HepG2 (cell line): ENCODE data around the gene NODAL. TPM values are rescaled to one million over a fixed set of nuclear protein-coding genes. Genes with fewer than 3 reads are reported as not detected.
"Not testable (repeated sequence)": the region's sequence is repeated elsewhere in the genome, so short reads cannot be mapped to it uniquely, and the experiment has no call there.

Source experiments
- ATAC-seq: fragments of 200-7000 bp; cut with Tn5 transposase; 3 replicates; pipeline ENCODE4 v1.9.1; 2020; ENCODE audit warnings: mild to moderate bottlenecking, moderate library complexity
- BruUV-seq: library from RNA; stranded (reverse); fragments of 400-500 nt; replicated peaks from 2 replicates; lab custom pipeline; 2021; lab: Mats Ljungman, UMichigan
- CTCF ChIA-PET: fragments of 300-600 bp; formaldehyde crosslinking; extraction: SDS; loops from one replicate; lab custom pipeline; 2021; ENCODE audit warnings: low total read pairs, inconsistent platforms, low intra/inter-chr PET ratio; lab: Yijun Ruan, JAX
- POLR2A ChIA-PET: fragments of 350-600 bp; sonication (Branson Sonifier 250); formaldehyde crosslinking; loops from one replicate; lab custom pipeline; 2020; ENCODE audit warnings: antibody characterized with exemption, inconsistent platforms; lab: Yijun Ruan, JAX
- DNase-seq: peaks from one replicate; pipeline ENCODE4 v3.0.0-alpha.2; 2015; ENCODE audit warnings: low spot score
- FAIRE-seq: peaks from 3 replicates; lab custom pipeline; 2011; peaks lifted over from hg19 to GRCh38; lab: Jason Lieb, UNC
- H2AFZ ChIP-seq: one replicate; pipeline ENCODE4 v1.6.1; 2011; ENCODE audit warnings: low read length, inconsistent platforms
- H3K27ac ChIP-seq: fragments of 300-600 bp; 3 replicates; pipeline ENCODE4 v1.8.0; 2011; ENCODE audit warnings: mixed run types, mild to moderate bottlenecking, mixed read lengths, low read length, inconsistent platforms; ENCODE audit not compliant: insufficient read depth; ENCODE audit errors: extremely low read length
- H3K27me3 ChIP-seq, 2 experiments: fragments of 200-600 bp in 1 of 2; 2 replicates in 1 of 2; 3 replicates in 1 of 2; pipeline versions ENCODE4 v1.6.0 to v1.8.0; 2011; ENCODE audit warnings: low read length in 2 of 2, mild to moderate bottlenecking in 2 of 2, moderate library complexity in 2 of 2, inconsistent platforms in 1 of 2; ENCODE audit not compliant: insufficient read depth in 2 of 2, control insufficient read depth in 1 of 2
- H3K36me3 ChIP-seq, 2 experiments: fragments of 200-600 bp in 1 of 2; replicated peaks in 1 of 2; 2 replicates in 1 of 2; 3 replicates in 1 of 2; pipeline versions ENCODE4 v1.5.1 to v1.8.0; 2011; ENCODE audit warnings: low read length in 2 of 2, inconsistent platforms in 1 of 2; ENCODE audit not compliant: insufficient read depth in 2 of 2, control insufficient read depth in 1 of 2
- H3K4me1 ChIP-seq: 2 replicates; pipeline ENCODE4 v1.5.1; 2012; ENCODE audit warnings: low read length, inconsistent platforms; ENCODE audit not compliant: insufficient read depth
- H3K4me2 ChIP-seq: 2 replicates; pipeline ENCODE4 v1.6.0; 2011; ENCODE audit warnings: low read depth, low read length, inconsistent platforms
- H3K4me3 ChIP-seq, 3 experiments: fragments of 200-600 bp in 1 of 3; sonication (generic), shearing (Covaris generic) in 1 of 3; replicated peaks in 1 of 3; 2 replicates each; pipeline ENCODE4 v1.5.1; 2011 to 2016; ENCODE audit warnings: low read length in 3 of 3, inconsistent platforms in 2 of 3, low read depth in 2 of 3, mild to moderate bottlenecking in 2 of 3, control low read depth in 1 of 3, mixed read lengths in 1 of 3; ENCODE audit not compliant: insufficient read depth in 1 of 3
- H3K79me2 ChIP-seq: one replicate; pipeline ENCODE4 v1.6.1; 2011; ENCODE audit warnings: low read length, inconsistent platforms; ENCODE audit not compliant: insufficient read depth
- H3K9ac ChIP-seq: 2 replicates; pipeline ENCODE4 v1.6.0; 2011; ENCODE audit warnings: mild to moderate bottlenecking, low read depth, low read length, inconsistent platforms; ENCODE audit not compliant: insufficient read depth
- H3K9me3 ChIP-seq: 2 replicates; pipeline ENCODE4 v1.5.1; 2012; ENCODE audit warnings: mild to moderate bottlenecking, low read length
- H4K20me1 ChIP-seq: 2 replicates; pipeline ENCODE4 v1.6.0; 2011; ENCODE audit warnings: inconsistent platforms, mild to moderate bottlenecking, low read length, moderate library complexity; ENCODE audit not compliant: insufficient read depth
- ATF1 ChIP-seq: IDR thresholded peaks from 2 replicates; pipeline ENCODE4 v1.6.1; 2016; ENCODE audit warnings: mild to moderate bottlenecking, control low read depth
- BRF2 ChIP-seq: sonication (generic); formaldehyde crosslinking; IDR thresholded peaks from 2 replicates; pipeline ENCODE4 v1.8.1; 2022; ENCODE audit warnings: mild to moderate bottlenecking, missing genetic modification reagents
- CREB3 ChIP-seq: sonication (generic); formaldehyde crosslinking; IDR thresholded peaks from 2 replicates; pipeline ENCODE4 v1.5.0; 2020; ENCODE audit warnings: missing genetic modification reagents
- JUND ChIP-seq: sonication (generic); formaldehyde crosslinking; IDR thresholded peaks from 2 replicates; pipeline ENCODE4 v1.8.0; 2022; ENCODE audit warnings: mild to moderate bottlenecking, missing genetic modification reagents
- TFDP1 ChIP-seq: IDR thresholded peaks from 2 replicates; pipeline ENCODE4 v1.6.1; 2016; ENCODE audit warnings: missing compliant biosample characterization, missing genetic modification reagents, borderline replicate concordance
- ZNF124 ChIP-seq: sonication (generic); formaldehyde crosslinking; IDR thresholded peaks from 2 replicates; pipeline ENCODE4 v1.4.0; 2020; ENCODE audit warnings: missing genetic modification reagents
- ZNF350 ChIP-seq: sonication (generic); formaldehyde crosslinking; IDR thresholded peaks from 2 replicates; pipeline ENCODE4 v1.4.0; 2020; ENCODE audit warnings: mild to moderate bottlenecking, low read depth, missing genetic modification reagents, borderline replicate concordance
- ZNF556 ChIP-seq: sonication (generic); formaldehyde crosslinking; IDR thresholded peaks from 2 replicates; pipeline ENCODE4 v1.4.0; 2020; ENCODE audit warnings: mild to moderate bottlenecking, missing genetic modification reagents, borderline replicate concordance
- ZNF574 ChIP-seq: sonication (generic); formaldehyde crosslinking; IDR thresholded peaks from 2 replicates; pipeline ENCODE4 v1.4.0; 2020; ENCODE audit warnings: missing genetic modification reagents
- WGBS: methylation state at CpG from one replicate; pipeline ENCODE4 v1.1.6; 2017; ENCODE audit warnings: low lambda C conversion rate; 5-methylcytosine and 5-hydroxymethylcytosine counted together
- in situ Hi-C: cut with HindIII; loops from 2 replicates; pipeline ENCODE4 v1.10.0; 2017; ENCODE audit warnings: low pct_unique_long_range_greater_than_20kb; ENCODE audit not compliant: extremely low pct_ligation_motif_present
- intact Hi-C: fragments of 100-400 bp; cut with micrococcal nuclease; formaldehyde crosslinking; loops from one replicate; pipeline ENCODE4 v1.10.0; 2022; ENCODE audit not compliant: unreplicated experiment
- polyA plus RNA-seq, 8 experiments: library from polyadenylated mRNA; depleted of rRNA in 3 of 8; stranded (reverse) in 7 of 8; unstranded in 1 of 8; fragments of >200 nt; fragmentation: Illumina TruSeq in 4 of 8; extraction: Trizol in 4 of 8; gene quantifications; 2 replicates each; pipeline versions ENCODE4 v1.2.1 to v1.2.3, GENCODE V29; 2011 to 2016; ENCODE audit warnings: low read depth in 4 of 8, missing spikeins in 1 of 8, mixed read lengths in 1 of 8; ENCODE audit not compliant: insufficient read depth in 1 of 8
- total RNA-seq, 5 experiments: library from RNA; depleted of rRNA; stranded (reverse); fragments of >200 nt; fragmentation: Illumina TruSeq; extraction: Trizol; gene quantifications; 2 replicates each; pipeline ENCODE4 v1.2.3, GENCODE V29; 2016; ENCODE audit warnings: low read depth in 1 of 5

The NODAL gene
- total and polyA plus RNA-seq, 2 of the 13 experiments (the other 11 are each of a cell fraction or from before 2014, with no cell fraction given): not detected

GRCh38 chr10:70483872-70484271 lies 42.4 kb upstream of the NODAL start:
- H3K9ac ChIP-seq, intact Hi-C loops, H3K36me3 ChIP-seq, H3K79me2 ChIP-seq, ATAC-seq, H3K4me2 ChIP-seq, CTCF ChIA-PET, BruUV-seq, H3K9me3 ChIP-seq, H2AFZ ChIP-seq, FAIRE-seq, H4K20me1 ChIP-seq, H3K4me3 ChIP-seq, in situ Hi-C loops, H3K27ac ChIP-seq, H3K4me1 ChIP-seq, DNase-seq: not testable (repeated sequence)
- H3K27me3 ChIP-seq: peaks cover 4 to 43% of the 10 kb centered on the region in 2 experiments; a peak in 4 of 5 replicates
- POLR2A ChIA-PET: interaction anchor here (0.6 kb wide), 1 partner anchor 23 kb away, joined by 3 read pairs; no protein-coding TSS in a partner anchor
- WGBS: 49% methylated on average over 6 of the region's 6 CpGs

GRCh38 chr10:70482982-70483760 lies 41.7 kb upstream of the NODAL start:
- WGBS: 10% methylated on average over 5 of the region's 8 CpGs
- no peak for ATAC-seq
- POLR2A ChIA-PET: interaction anchor here (0.6 kb wide), 1 partner anchor 24 kb away, joined by 3 read pairs; no protein-coding TSS in a partner anchor
- Histone ChIP-seq H3K36me3 (no peaks in the 10 kb centered on the region), H3K4me2 (no peak overlapping the region), H3K9me3 (no peaks in the 10 kb centered on the region), H4K20me1 (no peaks in the 10 kb centered on the region), H3K4me3 (no peak overlapping the region), H3K27me3 (peaks cover 6 to 44% of the 10 kb centered on the region in 2 experiments; a peak in 4 of 5 replicates), H2AFZ (no peak overlapping the region), H3K27ac (no peak overlapping the region), H3K9ac (no peak overlapping the region), H3K79me2 (no peaks in the 10 kb centered on the region), H3K4me1 (peaks cover 3% of the 10 kb centered on the region; the same call in 1 of the 2 replicates)
- BruUV-seq: no TSS peak
- DNase-seq: no peak
- in situ Hi-C loops (no loop called here), intact Hi-C loops (no loop called here)
- no peak for FAIRE-seq
- CTCF ChIA-PET: no interaction called here
- TF ChIP-seq ATF1 (CRISPR knock-in tag): no peak
- no peak for TF ChIP-seq ZNF124 (CRISPR knock-in tag)
- TF ChIP-seq CREB3: no peak
- TF ChIP-seq ZNF556 (CRISPR knock-in tag): no peak
- TF ChIP-seq TFDP1 (CRISPR knock-in tag): no peak
- no peak for TF ChIP-seq ZNF574 (CRISPR knock-in tag)
- TF ChIP-seq ZNF350 (CRISPR knock-in tag): no peak
- TF ChIP-seq JUND (CRISPR knock-in tag): no peak
- no peak for TF ChIP-seq BRF2 (CRISPR knock-in tag)
